ENCODE results near the gene NEURL1B. TPM values are rescaled to one million over a fixed set of nuclear protein-coding genes. Genes with fewer than 3 reads are reported as not detected.

Gene NEURL1B
- total and polyA plus RNA-seq, 4 donors = 1.9 to 65.8 (median 24.8) TPM

DNA sequence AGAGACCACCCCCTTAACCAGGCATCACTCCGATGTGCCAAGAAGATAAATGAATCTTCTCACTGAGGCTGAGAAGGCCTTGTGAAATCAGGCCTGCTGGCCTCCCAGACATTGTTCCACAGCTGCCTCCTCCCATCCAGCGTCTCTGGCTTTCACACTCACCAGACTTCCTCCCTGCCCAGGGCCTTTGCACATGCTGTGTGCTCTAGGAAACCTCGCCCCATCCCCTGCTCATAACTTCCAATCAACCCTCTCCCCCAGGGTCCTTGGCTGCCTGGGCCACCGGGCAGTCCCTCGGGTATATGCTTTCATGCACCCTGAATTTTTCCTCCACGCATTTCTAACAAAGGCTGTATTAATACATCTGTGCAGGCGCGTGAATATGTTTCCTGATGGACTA lies 71.5 kb downstream of the NEURL1B start:
- 57 to 59% methylated on average over 8 of the region's 8 CpGs for WGBS, 2 donors
- DNase-seq = peak; percentile 21 to 68
- H3K4me3 ChIP-seq (ENCODE audit: low read length in 2 of 2) = no peak overlapping the region
- no peak for ATAC-seq (ENCODE audit: low FRiP score)
- H3K4me1 ChIP-seq (ENCODE audit: control insufficient read depth in 1 of 2, insufficient read depth in 2 of 2, low read length in 2 of 2) = peaks cover 0 to 2% of the 10 kb centered on the region in 2 donors
- H3K9me3 ChIP-seq (ENCODE audit: control insufficient read depth, low read length) = no peaks in the 10 kb centered on the region
- no peak overlapping the region for H3K27ac ChIP-seq (ENCODE audit: low read depth in 1 of 2, low read length in 2 of 2)
- H3K27me3 ChIP-seq (ENCODE audit: control insufficient read depth in 1 of 2, insufficient read depth in 2 of 2, low read length in 1 of 2) = no peaks in the 10 kb centered on the region
- no peaks in the 10 kb centered on the region for H3K36me3 ChIP-seq (ENCODE audit: control insufficient read depth in 1 of 2, insufficient read depth in 2 of 2, low read length in 1 of 2)
- intact Hi-C loops (cut with DNase I) = loop anchor here in 1 of 2 donors (1.0 to 10.0 kb wide), 5 partner anchors 220 to 572 kb away; partner anchors contain the start of genes BNIP1 and RPL26L1

DNA sequence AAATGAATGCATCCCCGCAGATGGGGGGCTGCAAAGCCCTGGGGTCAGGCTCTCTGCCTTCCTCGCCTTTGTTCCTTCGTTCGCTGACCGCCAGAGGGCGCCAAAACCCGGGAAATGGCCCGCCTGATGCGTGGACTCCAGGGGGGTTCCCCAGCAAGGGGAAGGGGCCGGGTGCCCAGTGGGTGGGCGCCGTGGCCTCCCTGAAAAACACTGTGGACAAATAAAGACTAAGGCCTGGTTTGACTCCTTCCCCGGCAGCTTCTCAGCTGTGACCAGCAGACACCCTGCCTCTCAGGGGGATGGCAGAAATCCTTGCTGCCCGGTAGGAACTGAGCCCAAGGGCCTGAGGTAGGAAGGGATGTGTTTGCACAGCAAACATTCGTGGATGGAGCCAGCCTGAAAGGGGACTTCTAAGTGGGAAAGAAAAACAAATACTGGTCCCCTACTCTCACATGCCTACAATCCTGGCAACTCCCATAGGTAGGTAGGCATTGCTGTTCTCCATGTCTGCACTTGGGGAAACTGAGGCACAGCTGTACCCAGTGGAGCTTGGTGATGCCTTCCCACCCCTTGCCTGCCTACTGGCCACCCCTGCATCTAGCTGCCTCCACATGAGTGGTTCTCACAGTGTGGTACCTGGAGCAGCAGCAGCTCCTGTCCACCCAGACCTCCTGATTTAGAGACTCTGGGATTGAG lies 72.2 kb downstream of the NEURL1B start:
- DNase-seq = peak; percentile 72 to 94
- ATAC-seq (ENCODE audit: low FRiP score) = peak; percentile 56
- 1% methylated on average over 15 of the region's 15 CpGs for WGBS, 2 donors
- Histone ChIP-seq H3K27me3 (ENCODE audit: control insufficient read depth in 1 of 2, insufficient read depth in 2 of 2, low read length in 1 of 2) (no peaks in the 10 kb centered on the region), H3K36me3 (ENCODE audit: control insufficient read depth in 1 of 2, insufficient read depth in 2 of 2, low read length in 1 of 2) (no peaks in the 10 kb centered on the region), H3K4me3 (ENCODE audit: low read length in 2 of 2) (no peak overlapping the region), H3K27ac (ENCODE audit: low read depth in 1 of 2, low read length in 2 of 2) (no peak overlapping the region), H3K4me1 (ENCODE audit: control insufficient read depth in 1 of 2, insufficient read depth in 2 of 2, low read length in 2 of 2) (peaks cover 0 to 2% of the 10 kb centered on the region in 2 donors), H3K9me3 (ENCODE audit: control insufficient read depth, low read length) (no peaks in the 10 kb centered on the region)
- intact Hi-C loops (cut with DNase I) = loop anchor here in 1 of 2 donors (1.0 to 10.0 kb wide), 5 partner anchors 219 to 572 kb away; partner anchors contain the start of genes BNIP1 and RPL26L1

DNA sequence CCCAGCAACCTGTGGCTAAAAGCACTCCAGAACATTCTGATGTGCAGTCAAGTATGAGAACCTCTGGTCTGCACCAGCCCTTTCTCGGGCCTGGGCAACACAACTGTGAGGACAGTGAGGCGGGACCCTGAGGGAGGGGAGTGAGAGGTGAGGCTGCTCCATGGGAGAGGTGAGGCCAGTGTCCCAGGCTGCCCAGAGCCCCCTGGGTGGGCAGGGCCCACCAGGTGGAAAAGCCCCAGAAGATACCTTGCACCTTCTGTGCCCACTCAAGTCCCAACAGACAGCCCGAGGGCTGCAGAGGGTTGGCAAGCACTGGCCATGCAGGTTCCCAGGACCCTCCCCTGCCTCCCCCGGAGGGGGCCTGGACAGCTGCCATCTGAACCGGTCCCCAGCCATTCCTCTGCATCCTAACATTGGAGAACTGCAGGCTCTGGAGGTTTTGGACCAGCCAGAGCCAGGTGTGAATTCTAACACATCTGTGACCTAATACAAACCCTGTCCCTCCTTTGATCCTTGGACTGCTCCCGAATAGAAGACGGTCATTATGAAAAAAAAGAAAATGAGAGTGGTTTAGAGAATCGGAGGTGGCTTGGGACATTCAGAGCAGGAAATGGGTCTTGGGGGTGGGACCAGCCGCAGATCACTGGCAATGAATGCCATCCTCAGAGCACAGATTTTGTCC lies 72.9 kb downstream of the NEURL1B start:
- 63 to 65% methylated on average over 9 of the region's 9 CpGs for WGBS, 2 donors
- intact Hi-C loops (cut with DNase I) = loop anchor here in 1 of 2 donors (1.0 to 10.0 kb wide), 5 partner anchors 218 to 571 kb away; partner anchors contain the start of genes BNIP1 and RPL26L1
- Histone ChIP-seq H3K9me3 (ENCODE audit: control insufficient read depth, low read length) (no peaks in the 10 kb centered on the region), H3K27ac (ENCODE audit: low read depth in 1 of 2, low read length in 2 of 2) (no peak overlapping the region), H3K4me3 (ENCODE audit: low read length in 2 of 2) (no peak overlapping the region), H3K36me3 (ENCODE audit: control insufficient read depth in 1 of 2, insufficient read depth in 2 of 2, low read length in 1 of 2) (no peaks in the 10 kb centered on the region), H3K27me3 (ENCODE audit: control insufficient read depth in 1 of 2, insufficient read depth in 2 of 2, low read length in 1 of 2) (no peaks in the 10 kb centered on the region), H3K4me1 (ENCODE audit: control insufficient read depth in 1 of 2, insufficient read depth in 2 of 2, low read length in 2 of 2) (peaks cover 0 to 2% of the 10 kb centered on the region in 2 donors)
- ATAC-seq (ENCODE audit: low FRiP score) (no peak), DNase-seq (peak; percentile 50 to 74)

DNA sequence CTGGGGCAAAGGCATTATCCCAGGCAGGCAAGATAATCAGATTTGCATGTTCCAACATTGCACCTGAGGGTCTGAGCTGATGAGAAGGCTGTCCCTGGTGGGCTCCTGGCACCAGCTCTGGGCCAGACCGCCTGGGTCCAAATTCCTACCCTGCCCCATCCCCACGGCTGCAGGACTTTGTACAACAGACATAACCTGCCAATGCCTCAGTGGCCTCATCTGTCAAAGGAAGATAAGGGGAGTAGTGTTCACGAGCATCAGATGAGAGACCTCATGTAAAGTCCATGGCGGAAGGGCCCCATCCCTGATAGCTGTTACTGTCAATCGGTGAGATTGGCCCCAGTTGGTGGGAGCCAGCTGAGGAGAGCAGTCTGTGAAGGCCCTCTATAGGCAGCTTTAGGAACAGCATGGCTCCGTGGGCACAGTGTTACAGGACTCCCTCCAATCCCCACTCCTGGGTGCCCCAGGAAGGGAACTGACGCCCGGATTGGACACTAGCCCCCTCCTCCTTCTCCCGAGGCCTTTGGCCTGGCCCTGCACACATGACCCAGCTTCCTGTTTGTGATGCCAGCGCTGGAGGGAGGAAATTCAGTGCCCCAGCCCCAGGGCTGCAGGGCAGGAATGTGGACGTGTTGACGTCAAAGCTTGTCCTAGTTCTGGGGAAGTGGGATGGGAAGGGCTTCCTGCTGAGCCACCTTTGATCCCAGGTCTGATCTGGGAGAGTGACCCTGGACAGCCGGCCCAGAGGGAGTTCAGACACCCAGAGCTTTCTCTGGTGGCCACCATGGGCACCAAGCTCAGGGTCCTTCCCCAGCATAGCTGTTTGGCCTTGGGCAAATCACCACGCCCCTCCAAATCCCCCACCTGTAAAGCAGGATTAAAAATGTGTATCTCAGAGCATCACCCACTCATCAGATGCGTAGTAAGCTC lies 73.7 kb downstream of the NEURL1B start:
- DNase-seq = peak; percentile 91 to 93
- 39 to 43% methylated on average over 15 of the region's 15 CpGs for WGBS, 2 donors
- peak; percentile 83 for ATAC-seq (ENCODE audit: low FRiP score)
- Histone ChIP-seq H3K27me3 (ENCODE audit: control insufficient read depth in 1 of 2, insufficient read depth in 2 of 2, low read length in 1 of 2) (no peaks in the 10 kb centered on the region), H3K36me3 (ENCODE audit: control insufficient read depth in 1 of 2, insufficient read depth in 2 of 2, low read length in 1 of 2) (no peaks in the 10 kb centered on the region), H3K9me3 (ENCODE audit: control insufficient read depth, low read length) (no peaks in the 10 kb centered on the region), H3K27ac (ENCODE audit: low read depth in 1 of 2, low read length in 2 of 2) (peak overlapping the region in 1 of 2 donors; percentile 53), H3K4me3 (ENCODE audit: low read length in 2 of 2) (no peak overlapping the region), H3K4me1 (ENCODE audit: control insufficient read depth in 1 of 2, insufficient read depth in 2 of 2, low read length in 2 of 2) (peaks cover 0 to 2% of the 10 kb centered on the region in 2 donors)
- intact Hi-C loops (cut with DNase I) = loop anchor here (5.0 to 10.0 kb wide), 8 partner anchors 43 to 570 kb away; partner anchors contain the start of genes BNIP1 (in 1 of the 2) and RPL26L1 (in 1 of the 2)

DNA sequence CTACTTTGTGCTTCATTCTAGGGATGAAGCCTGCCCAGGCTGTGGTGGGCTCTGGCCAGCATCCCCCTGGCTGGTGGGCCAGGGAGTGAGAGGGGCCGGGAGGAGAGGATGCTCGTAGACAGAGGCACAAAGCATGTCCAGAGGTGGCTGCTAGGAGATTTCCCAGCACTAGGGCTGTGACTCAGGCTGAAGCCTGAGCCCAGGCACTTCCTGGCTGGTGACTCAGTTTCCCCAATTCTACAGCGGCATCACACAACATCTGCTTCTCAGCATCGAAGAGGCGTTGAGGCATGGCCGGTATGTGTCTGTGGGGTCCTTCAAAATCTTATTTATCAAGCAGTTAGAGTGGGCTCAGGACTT lies 74.3 kb downstream of the NEURL1B start:
- peak; percentile 41 to 66 for DNase-seq
- Histone ChIP-seq H3K27me3 (ENCODE audit: control insufficient read depth in 1 of 2, insufficient read depth in 2 of 2, low read length in 1 of 2) (no peaks in the 10 kb centered on the region), H3K36me3 (ENCODE audit: control insufficient read depth in 1 of 2, insufficient read depth in 2 of 2, low read length in 1 of 2) (no peaks in the 10 kb centered on the region), H3K4me1 (ENCODE audit: control insufficient read depth in 1 of 2, insufficient read depth in 2 of 2, low read length in 2 of 2) (peaks cover 0 to 2% of the 10 kb centered on the region in 2 donors), H3K9me3 (ENCODE audit: control insufficient read depth, low read length) (no peaks in the 10 kb centered on the region), H3K27ac (ENCODE audit: low read depth in 1 of 2, low read length in 2 of 2) (peak overlapping the region in 1 of 2 donors; percentile 53), H3K4me3 (ENCODE audit: low read length in 2 of 2) (no peak overlapping the region)
- intact Hi-C loops (cut with DNase I) = loop anchor here (5.0 to 10.0 kb wide), 7 partner anchors 42 to 569 kb away; partner anchors contain the start of gene BNIP1 (in 1 of the 2)
- 84 to 89% methylated on average over 6 of the region's 6 CpGs for WGBS, 2 donors
- ATAC-seq (ENCODE audit: low FRiP score) = no peak

DNA sequence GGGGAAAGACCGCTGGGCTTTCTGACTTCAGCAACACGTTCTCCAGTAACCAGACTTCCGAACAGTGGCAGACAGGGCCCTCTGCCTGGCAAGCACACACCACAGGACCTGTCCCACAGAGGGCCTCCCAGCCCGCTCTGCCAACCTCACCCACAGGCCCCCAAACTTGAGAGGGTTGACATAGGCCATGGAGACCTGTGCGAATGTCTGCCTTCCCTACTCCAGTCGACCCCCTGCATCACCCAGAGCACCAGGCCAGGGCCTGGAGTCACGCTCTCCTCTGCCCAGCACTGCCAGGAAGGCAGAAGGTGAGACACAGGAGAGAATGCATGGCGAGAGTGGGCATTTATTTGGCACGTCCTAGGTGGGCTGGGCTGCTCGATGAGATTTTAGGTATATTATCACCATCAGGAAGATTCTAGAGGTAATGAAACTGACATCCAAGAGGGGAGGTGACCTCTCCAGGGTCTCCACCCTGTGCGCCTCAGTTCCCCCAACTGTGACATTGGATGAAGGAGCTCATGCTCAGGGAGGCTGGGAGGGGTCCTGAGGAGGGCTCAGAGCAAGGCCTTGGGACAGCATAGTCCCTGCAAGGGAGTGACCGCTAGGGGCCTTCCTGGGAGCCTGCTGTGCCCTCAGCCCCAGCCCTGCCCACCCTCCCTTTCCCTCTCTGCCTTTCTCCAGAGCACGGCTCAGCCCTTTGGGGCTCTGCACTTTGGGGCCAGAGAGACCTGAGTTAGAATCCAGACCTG lies 75.0 kb downstream of the NEURL1B start:
- DNase-seq (peak; percentile 62 to 73), ATAC-seq (ENCODE audit: low FRiP score) (no peak)
- WGBS, 2 donors = 82 to 88% methylated on average over 12 to 13 of the region's 13 CpGs
- Histone ChIP-seq H3K27me3 (ENCODE audit: control insufficient read depth in 1 of 2, insufficient read depth in 2 of 2, low read length in 1 of 2) (no peaks in the 10 kb centered on the region), H3K4me3 (ENCODE audit: low read length in 2 of 2) (no peak overlapping the region), H3K27ac (ENCODE audit: low read depth in 1 of 2, low read length in 2 of 2) (no peak overlapping the region), H3K4me1 (ENCODE audit: control insufficient read depth in 1 of 2, insufficient read depth in 2 of 2, low read length in 2 of 2) (peaks cover 0 to 2% of the 10 kb centered on the region in 2 donors), H3K36me3 (ENCODE audit: control insufficient read depth in 1 of 2, insufficient read depth in 2 of 2, low read length in 1 of 2) (no peaks in the 10 kb centered on the region), H3K9me3 (ENCODE audit: control insufficient read depth, low read length) (no peaks in the 10 kb centered on the region)
- intact Hi-C loops (cut with DNase I) = loop anchor here (2.0 to 10.0 kb wide), 9 partner anchors 41 to 569 kb away; partner anchors contain the start of gene BNIP1 (in 1 of the 2)

DNA sequence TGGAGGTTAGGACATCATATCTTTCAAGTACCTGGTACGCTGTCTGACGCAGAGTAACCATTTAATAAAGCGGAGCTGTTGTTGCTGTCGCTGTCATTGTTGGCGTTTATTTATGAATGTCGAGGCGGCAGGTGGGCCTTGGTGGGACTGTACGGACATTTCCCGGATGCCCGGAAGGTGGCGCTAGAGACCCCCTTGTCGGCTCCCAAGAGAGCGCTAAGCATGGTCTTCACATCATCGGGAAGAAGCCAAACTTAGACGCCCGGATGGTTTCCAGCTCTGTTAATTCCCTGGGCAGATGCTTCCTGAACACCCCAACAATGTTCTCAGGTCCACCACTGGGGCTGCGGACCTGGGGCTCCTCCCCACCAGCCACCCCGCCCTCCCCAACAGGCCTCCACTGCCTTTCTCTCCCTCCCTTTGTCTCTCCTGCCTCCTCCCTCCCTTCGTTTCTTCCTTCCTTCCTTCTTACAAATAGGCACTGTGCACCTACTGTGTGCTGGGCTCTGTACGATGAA lies 75.8 kb downstream of the NEURL1B start:
- ATAC-seq (ENCODE audit: low FRiP score) (peak; percentile 84), DNase-seq (peak; percentile 90 to 96)
- H3K4me1 ChIP-seq (ENCODE audit: control insufficient read depth in 1 of 2, insufficient read depth in 2 of 2, low read length in 2 of 2) = peaks cover 0 to 5% of the 10 kb centered on the region in 2 donors
- intact Hi-C loops (cut with DNase I) = loop anchor here (2.0 to 10.0 kb wide), 9 partner anchors 40 to 568 kb away; partner anchors contain the start of gene BNIP1 (in 1 of the 2)
- peak overlapping the region in 1 of 2 donors; percentile 64 for H3K27ac ChIP-seq (ENCODE audit: low read depth in 1 of 2, low read length in 2 of 2)
- no peaks in the 10 kb centered on the region for H3K27me3 ChIP-seq (ENCODE audit: control insufficient read depth in 1 of 2, insufficient read depth in 2 of 2, low read length in 1 of 2)
- no peak overlapping the region for H3K4me3 ChIP-seq (ENCODE audit: low read length in 2 of 2)
- H3K9me3 ChIP-seq (ENCODE audit: control insufficient read depth, low read length) = no peaks in the 10 kb centered on the region
- H3K36me3 ChIP-seq (ENCODE audit: control insufficient read depth in 1 of 2, insufficient read depth in 2 of 2, low read length in 1 of 2) = no peaks in the 10 kb centered on the region
- 8% methylated on average over 20 of the region's 20 CpGs for WGBS, 2 donors
